ENCODE measurements around the gene IL17A. TPM values are rescaled to one million over a fixed set of nuclear protein-coding genes. Genes with fewer than 3 reads are reported as not detected.

The IL17A gene
- total RNA-seq: not detected in 2 replicates
- long read RNA-seq: 0 reads

- DNase-seq (ENCODE audit: low spot score, unreplicated experiment): no peak
- TF ChIP-seq CTCF (IDR thresholded peaks at IDR 0.05; ENCODE audit: unreplicated experiment): no peak
- H3K27me3 Mint-ChIP-seq: peaks cover 35% of the 10 kb centered on the region
- no peaks in the 10 kb centered on the region for H3K4me1 Mint-ChIP-seq (ENCODE audit: low read depth)
- no peaks in the 10 kb centered on the region for H3K36me3 Mint-ChIP-seq (ENCODE audit: insufficient read depth)
- no peak within 1 kb of the TSS for H3K4me3 Mint-ChIP-seq (ENCODE audit: low read depth)
- H3K27ac Mint-ChIP-seq: no peak within 1 kb of the TSS
- H3K9me3 Mint-ChIP-seq (ENCODE audit: low read depth): no peaks in the 10 kb centered on the region
Observed at GRCh38 chr6:52186075-52186474, at the start of gene IL17A. TSS of gene IL17A (plus strand) at chr6:52186375. CDS start at chr6:52186432, 57 bp downstream.

- TF ChIP-seq CTCF (IDR thresholded peaks at IDR 0.05; ENCODE audit: unreplicated experiment): no peak
- Mint-ChIP-seq H3K36me3 (ENCODE audit: insufficient read depth) (no peaks in the 10 kb centered on the region), H3K4me1 (ENCODE audit: low read depth) (peaks cover 7% of the 10 kb centered on the region), H3K27ac (no peak overlapping the region), H3K9me3 (ENCODE audit: low read depth) (no peaks in the 10 kb centered on the region), H3K4me3 (ENCODE audit: low read depth) (no peak overlapping the region), H3K27me3 (peaks cover 21% of the 10 kb centered on the region)
- no peak for DNase-seq (ENCODE audit: low spot score, unreplicated experiment)
Observed at GRCh38 chr6:52136934-52137467, 49.2 kb upstream of the IL17A start.

GRCh38 chr6:52138284-52138683, 47.9 kb upstream of the IL17A start:
- Mint-ChIP-seq H3K27me3 (peaks cover 24% of the 10 kb centered on the region), H3K36me3 (ENCODE audit: insufficient read depth) (no peaks in the 10 kb centered on the region), H3K9me3 (ENCODE audit: low read depth) (no peaks in the 10 kb centered on the region), H3K27ac (no peak overlapping the region), H3K4me3 (ENCODE audit: low read depth) (no peak overlapping the region), H3K4me1 (ENCODE audit: low read depth) (no peaks in the 10 kb centered on the region)
- DNase-seq (ENCODE audit: low spot score, unreplicated experiment): no peak
- no peak for TF ChIP-seq CTCF (IDR thresholded peaks at IDR 0.05; ENCODE audit: unreplicated experiment)

- no peak overlapping the region for H3K27ac Mint-ChIP-seq
- no peak for TF ChIP-seq CTCF (IDR thresholded peaks at IDR 0.05; ENCODE audit: unreplicated experiment)
- no peak overlapping the region for H3K4me3 Mint-ChIP-seq (ENCODE audit: low read depth)
- no peaks in the 10 kb centered on the region for H3K9me3 Mint-ChIP-seq (ENCODE audit: low read depth)
- H3K36me3 Mint-ChIP-seq (ENCODE audit: insufficient read depth): no peaks in the 10 kb centered on the region
- peaks cover 31% of the 10 kb centered on the region for H3K27me3 Mint-ChIP-seq
- no peak for DNase-seq (ENCODE audit: low spot score, unreplicated experiment)
- no peaks in the 10 kb centered on the region for H3K4me1 Mint-ChIP-seq (ENCODE audit: low read depth)
Observed at GRCh38 chr6:52139985-52140680, 46.0 kb upstream of the IL17A start.

- Mint-ChIP-seq H3K36me3 (ENCODE audit: insufficient read depth) (no peaks in the 10 kb centered on the region), H3K27ac (no peak overlapping the region), H3K9me3 (ENCODE audit: low read depth) (no peaks in the 10 kb centered on the region), H3K27me3 (peaks cover 35% of the 10 kb centered on the region), H3K4me1 (ENCODE audit: low read depth) (no peaks in the 10 kb centered on the region), H3K4me3 (ENCODE audit: low read depth) (no peak overlapping the region)
- no peak for TF ChIP-seq CTCF (IDR thresholded peaks at IDR 0.05; ENCODE audit: unreplicated experiment)
- no peak for DNase-seq (ENCODE audit: low spot score, unreplicated experiment)
Observed at GRCh38 chr6:52141596-52141995, 44.6 kb upstream of the IL17A start.
